Skeletal muscle satellite cell (primary cell): ENCODE data around the gene BRI3.
"Not testable (repeated sequence)": the region's sequence is repeated elsewhere in the genome, so short reads cannot be mapped to it uniquely, and the experiment has no call there.

Experiments
- H3K27me3 ChIP-seq: 2 replicates; pipeline ENCODE4 v1.7.0; 2013; ENCODE audit warnings: low read length; ENCODE audit not compliant: control insufficient read depth, insufficient read depth
- H3K36me3 ChIP-seq: 2 replicates; pipeline ENCODE4 v1.7.0; 2013; ENCODE audit warnings: mild to moderate bottlenecking, control low read depth, low read length; ENCODE audit not compliant: insufficient read depth
- H3K4me1 ChIP-seq: 2 replicates; pipeline ENCODE4 v1.7.0; 2013; ENCODE audit warnings: low read length; ENCODE audit not compliant: control insufficient read depth, insufficient read depth
- H3K4me2 ChIP-seq: 2 replicates; pipeline ENCODE4 v1.7.0; 2013; ENCODE audit warnings: mild to moderate bottlenecking, low read length
- H3K4me3 ChIP-seq: 2 replicates; pipeline ENCODE4 v1.7.0; 2013; ENCODE audit warnings: low read length
- H3K9ac ChIP-seq: 2 replicates; pipeline ENCODE4 v1.7.0; 2013; ENCODE audit warnings: mild to moderate bottlenecking, low read depth, low read length, moderate library complexity
- H3K9me3 ChIP-seq: replicated peaks from 2 replicates; pipeline ENCODE4 v1.7.0; 2013; ENCODE audit warnings: mild to moderate bottlenecking, control low read depth, low read length

BRI3 gene

DNA sequence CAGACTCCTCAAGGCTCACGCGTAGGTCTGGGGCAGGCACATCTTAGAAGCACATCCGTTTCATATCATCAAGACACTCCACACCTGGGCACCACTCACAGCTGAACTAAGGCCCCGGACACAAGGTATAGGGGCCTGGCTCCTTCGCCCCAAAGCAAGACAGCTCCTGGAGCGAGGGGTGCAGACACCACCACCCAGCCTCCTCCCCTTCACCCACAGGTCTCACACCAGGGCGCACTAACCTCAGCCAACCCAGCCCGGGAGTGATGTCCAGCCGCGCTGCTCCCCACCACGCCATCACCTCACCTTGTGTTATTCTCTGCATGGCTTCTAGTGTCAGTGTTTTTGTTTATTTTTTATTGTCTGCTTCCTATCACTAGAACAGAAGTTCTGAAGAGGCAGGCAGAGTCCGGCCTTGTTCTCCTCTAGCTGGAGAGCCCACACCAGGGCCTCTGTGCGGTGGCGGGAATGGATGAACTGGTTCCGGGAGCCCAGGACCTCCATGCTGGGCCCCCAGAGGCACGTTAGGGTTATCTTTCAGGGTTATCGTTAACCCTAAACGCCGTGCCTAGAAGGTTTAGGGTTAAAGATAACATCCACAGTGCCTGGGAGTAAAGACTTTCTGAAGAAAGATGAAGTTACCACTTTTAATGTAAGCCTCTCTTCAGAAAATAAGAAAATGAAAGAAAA, 21.8 kb downstream of the BRI3 start:
- H3K36me3 ChIP-seq: peaks cover 3% of the 10 kb centered on the region
- no peaks in the 10 kb centered on the region for H3K4me1 ChIP-seq
- H3K4me3 ChIP-seq: no peak overlapping the region
- H3K27me3 ChIP-seq: no peaks in the 10 kb centered on the region
- H3K9me3 ChIP-seq: no peaks in the 10 kb centered on the region
- H3K9ac ChIP-seq: no peak overlapping the region
- no peak overlapping the region for H3K4me2 ChIP-seq

DNA sequence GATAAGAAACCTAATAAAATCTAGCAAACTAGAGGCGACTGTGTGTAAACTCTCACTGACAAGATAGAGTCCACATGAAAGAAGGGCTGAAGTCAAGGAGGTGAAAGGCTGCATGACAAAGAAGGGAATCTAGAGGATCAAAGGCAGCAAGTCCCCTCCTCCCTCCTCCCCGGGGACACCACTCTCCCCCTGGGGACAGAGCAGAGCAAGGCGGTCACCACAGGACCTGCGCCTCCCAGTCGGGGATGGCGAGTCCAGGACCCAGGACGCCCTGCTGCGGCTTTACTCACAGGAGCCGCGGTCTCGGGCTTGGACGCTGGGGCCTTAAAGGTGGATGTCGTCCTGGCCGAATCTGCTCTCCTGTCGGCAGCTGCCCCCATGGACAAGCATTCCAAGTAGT, 22.4 kb downstream of the BRI3 start:
- Histone ChIP-seq H3K4me1 (no peaks in the 10 kb centered on the region), H3K4me2 (no peak overlapping the region), H3K9ac (no peak overlapping the region), H3K4me3 (no peak overlapping the region), H3K27me3 (no peaks in the 10 kb centered on the region), H3K36me3 (peaks cover 3% of the 10 kb centered on the region), H3K9me3 (no peaks in the 10 kb centered on the region)

DNA sequence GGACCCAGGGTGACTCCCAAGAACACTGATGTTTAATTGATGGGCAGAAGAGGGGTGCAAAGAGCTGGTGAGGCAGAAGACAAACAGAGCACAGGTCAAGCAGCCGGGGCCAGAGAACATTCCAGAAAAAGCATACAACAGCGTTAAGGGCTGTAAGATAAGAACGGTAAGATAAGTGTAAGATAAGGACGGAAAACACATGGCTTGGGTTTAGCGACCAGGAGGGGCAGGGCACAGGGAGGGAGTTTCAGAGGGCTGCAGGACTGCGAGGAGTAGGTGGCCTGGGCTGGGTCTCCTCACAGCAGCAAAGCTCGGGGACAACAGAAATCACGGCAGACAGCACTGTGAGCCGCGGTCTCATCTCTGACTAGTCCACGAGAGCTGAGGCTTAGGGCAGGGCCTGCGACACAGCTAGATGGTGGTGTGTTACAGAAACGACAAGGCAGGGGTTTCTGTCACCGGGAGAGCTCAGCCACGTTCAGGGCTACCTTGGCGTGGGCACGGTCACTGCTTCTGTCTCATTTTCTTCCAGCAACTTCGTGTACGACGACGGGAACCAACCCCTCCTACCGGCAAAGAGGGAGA, 24.6 kb downstream of the BRI3 start:
- H3K9ac ChIP-seq: no peak overlapping the region
- no peaks in the 10 kb centered on the region for H3K9me3 ChIP-seq
- H3K27me3 ChIP-seq: no peaks in the 10 kb centered on the region
- no peak overlapping the region for H3K4me3 ChIP-seq
- H3K4me1 ChIP-seq: no peaks in the 10 kb centered on the region
- H3K4me2 ChIP-seq: no peak overlapping the region
- peaks cover 3% of the 10 kb centered on the region for H3K36me3 ChIP-seq

DNA sequence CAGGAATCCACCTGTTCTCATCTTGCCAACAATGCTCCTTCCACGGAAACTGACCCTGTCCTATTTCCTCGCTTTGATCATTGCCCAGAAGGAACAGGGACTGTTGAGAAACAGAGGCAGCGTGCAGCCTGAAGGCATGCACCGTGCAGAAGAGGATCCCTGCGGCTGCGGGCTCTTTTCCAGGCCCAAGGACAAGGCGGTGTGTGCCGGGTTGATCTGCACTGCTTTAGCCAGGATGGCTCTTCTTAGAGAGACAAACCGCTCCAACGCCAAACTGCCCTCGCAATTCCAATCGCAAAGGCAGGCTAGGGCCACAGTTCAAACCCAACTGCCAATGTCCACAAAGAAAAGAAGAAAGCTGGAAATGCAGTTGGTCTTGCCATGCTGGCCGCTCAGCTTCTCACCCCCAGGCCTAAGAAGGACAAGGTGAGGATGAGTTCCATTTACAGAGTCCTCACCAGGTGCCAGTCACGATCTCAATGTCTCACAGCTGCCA, 26.5 kb downstream of the BRI3 start:
- Histone ChIP-seq H3K9me3 (no peaks in the 10 kb centered on the region), H3K27me3 (no peaks in the 10 kb centered on the region), H3K4me2 (no peak overlapping the region), H3K36me3 (peaks cover 3% of the 10 kb centered on the region), H3K4me1 (no peaks in the 10 kb centered on the region), H3K4me3 (no peak overlapping the region), H3K9ac (no peak overlapping the region)

DNA sequence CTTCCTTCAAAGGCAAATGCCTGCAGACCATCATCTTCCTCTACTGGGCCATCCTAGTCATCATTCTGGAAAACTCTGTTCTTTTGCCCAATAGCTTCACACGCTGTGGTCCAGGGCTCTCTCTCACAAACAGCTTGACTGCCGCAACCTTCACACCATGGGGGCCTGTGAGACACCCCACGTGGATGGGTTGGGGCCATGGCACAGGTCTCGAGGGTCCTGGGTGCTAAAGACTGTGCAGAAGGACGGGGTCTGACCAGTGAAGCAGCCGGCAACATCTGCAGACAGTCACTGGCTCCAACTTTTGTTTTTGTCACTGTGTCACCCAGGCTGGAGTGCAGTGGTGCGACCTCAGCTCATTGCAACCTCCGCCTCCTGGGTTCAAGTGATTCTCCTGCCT, 28.1 kb downstream of the BRI3 start:
- H3K9me3 ChIP-seq: no peaks in the 10 kb centered on the region
- H3K9ac ChIP-seq: no peak overlapping the region
- H3K4me2 ChIP-seq: no peak overlapping the region
- H3K4me3 ChIP-seq: no peak overlapping the region
- peaks cover 3% of the 10 kb centered on the region for H3K36me3 ChIP-seq
- no peaks in the 10 kb centered on the region for H3K4me1 ChIP-seq
- no peaks in the 10 kb centered on the region for H3K27me3 ChIP-seq

DNA sequence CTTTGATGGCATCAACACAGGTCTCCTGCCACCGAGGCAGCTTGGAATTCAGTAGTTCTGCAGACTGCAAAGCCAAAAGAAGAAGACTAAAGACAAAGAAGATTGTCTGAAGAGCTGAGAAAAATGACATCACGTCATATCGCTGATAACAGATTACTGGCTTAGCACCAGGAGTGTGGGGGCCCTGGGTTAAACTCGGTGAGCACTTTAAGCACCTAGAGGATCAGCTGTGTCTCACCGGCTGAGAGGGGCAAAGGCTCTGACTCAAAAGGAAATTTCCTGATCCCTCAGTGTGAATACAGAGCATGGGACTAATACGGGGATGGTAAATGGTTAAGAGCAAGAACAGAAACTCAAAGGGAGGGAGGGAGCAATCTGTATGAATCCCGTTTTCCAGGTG, 30.7 kb downstream of the BRI3 start:
- H3K4me2 ChIP-seq: no peak overlapping the region
- H3K4me1 ChIP-seq: no peaks in the 10 kb centered on the region
- H3K36me3 ChIP-seq: peaks cover 3% of the 10 kb centered on the region
- no peak overlapping the region for H3K4me3 ChIP-seq
- no peaks in the 10 kb centered on the region for H3K27me3 ChIP-seq
- no peak overlapping the region for H3K9ac ChIP-seq
- H3K9me3 ChIP-seq: no peaks in the 10 kb centered on the region

DNA sequence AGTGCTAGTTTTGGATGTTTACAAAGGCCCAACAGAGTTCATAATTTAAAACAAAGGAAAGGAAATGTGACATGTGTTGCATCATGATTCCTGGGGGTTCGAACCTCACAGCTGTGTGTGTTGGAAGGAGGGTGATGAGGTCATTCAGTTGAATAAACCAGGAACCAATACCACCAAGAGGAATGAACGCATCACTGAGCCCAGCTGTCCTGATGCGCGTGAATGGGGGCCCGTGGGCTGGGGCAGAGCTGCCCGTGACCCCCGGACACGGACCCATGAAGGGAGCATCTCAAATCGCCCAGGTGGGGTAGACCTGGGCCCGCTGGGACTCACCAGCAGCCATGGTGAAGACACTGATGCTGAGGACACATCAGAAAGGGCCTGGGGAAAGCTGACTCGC, 33.0 kb downstream of the BRI3 start:
- no peak overlapping the region for H3K4me3 ChIP-seq
- H3K4me1 ChIP-seq: no peaks in the 10 kb centered on the region
- no peak overlapping the region for H3K9ac ChIP-seq
- no peak overlapping the region for H3K4me2 ChIP-seq
- no peaks in the 10 kb centered on the region for H3K27me3 ChIP-seq
- H3K36me3 ChIP-seq: no peaks in the 10 kb centered on the region
- H3K9me3 ChIP-seq: no peaks in the 10 kb centered on the region

DNA sequence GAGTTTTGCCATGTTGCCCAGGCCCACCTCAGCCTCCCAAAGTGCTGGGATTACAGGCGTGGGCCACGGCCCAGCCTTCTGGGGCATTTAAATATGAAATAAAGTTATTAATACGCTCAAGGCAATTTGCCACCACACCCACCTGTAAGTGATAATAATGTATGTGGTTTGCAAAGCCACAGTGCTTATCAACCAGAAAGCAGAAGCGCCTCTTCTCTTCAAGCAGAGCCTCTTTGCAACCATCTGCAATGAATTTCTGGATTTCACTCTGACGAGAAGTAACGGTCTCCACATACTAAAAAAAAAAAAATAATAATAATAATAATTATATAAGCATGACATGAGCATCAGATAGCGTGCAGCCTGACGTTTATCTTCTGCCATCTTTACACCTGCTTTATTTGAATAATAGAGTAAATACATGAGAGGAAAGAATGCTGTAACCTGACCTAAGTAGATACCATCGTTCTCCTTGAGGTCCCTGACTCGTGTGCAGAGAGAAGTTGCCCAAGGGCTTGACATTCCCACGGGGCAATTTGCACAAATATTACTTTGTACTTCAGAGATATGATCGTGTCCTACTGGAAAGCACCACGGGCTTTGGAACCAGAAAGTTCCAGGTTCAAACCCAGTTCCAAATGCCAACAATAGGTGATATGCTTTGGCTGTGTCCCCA, 34.0 kb downstream of the BRI3 start:
- Histone ChIP-seq H3K4me3 (no peak overlapping the region), H3K4me1 (no peaks in the 10 kb centered on the region), H3K9me3 (no peaks in the 10 kb centered on the region), H3K36me3 (no peaks in the 10 kb centered on the region), H3K9ac (no peak overlapping the region), H3K27me3 (no peaks in the 10 kb centered on the region), H3K4me2 (no peak overlapping the region)

DNA sequence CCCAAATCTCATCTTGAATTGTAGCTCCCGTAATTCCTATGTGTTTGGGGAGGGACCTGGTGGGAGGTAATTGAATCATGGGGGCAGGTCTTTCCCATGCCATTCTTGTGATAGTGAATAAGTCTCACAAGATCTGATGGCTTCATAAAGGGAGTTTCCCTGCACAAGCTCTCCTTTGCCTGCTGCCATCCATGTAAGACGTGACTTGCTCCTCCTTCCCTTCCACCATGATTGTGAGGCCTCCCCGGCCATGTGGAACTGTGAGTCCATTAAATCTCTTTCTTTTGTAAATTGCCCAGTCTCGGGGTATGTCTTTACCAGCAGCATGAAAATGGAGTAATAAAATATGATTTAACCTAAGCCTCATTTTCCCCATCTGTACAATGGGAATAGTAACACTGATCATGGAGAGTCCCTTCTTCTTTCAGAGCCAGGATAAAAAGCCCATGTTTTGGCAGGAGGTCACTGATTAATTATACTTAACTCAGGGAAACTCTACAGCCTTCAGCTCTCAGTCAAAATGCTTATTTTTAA, 34.6 kb downstream of the BRI3 start:
- H3K4me1 ChIP-seq, H3K36me3 ChIP-seq, H3K27me3 ChIP-seq, H3K4me2 ChIP-seq, H3K9ac ChIP-seq, H3K4me3 ChIP-seq, H3K9me3 ChIP-seq: not testable (repeated sequence)

DNA sequence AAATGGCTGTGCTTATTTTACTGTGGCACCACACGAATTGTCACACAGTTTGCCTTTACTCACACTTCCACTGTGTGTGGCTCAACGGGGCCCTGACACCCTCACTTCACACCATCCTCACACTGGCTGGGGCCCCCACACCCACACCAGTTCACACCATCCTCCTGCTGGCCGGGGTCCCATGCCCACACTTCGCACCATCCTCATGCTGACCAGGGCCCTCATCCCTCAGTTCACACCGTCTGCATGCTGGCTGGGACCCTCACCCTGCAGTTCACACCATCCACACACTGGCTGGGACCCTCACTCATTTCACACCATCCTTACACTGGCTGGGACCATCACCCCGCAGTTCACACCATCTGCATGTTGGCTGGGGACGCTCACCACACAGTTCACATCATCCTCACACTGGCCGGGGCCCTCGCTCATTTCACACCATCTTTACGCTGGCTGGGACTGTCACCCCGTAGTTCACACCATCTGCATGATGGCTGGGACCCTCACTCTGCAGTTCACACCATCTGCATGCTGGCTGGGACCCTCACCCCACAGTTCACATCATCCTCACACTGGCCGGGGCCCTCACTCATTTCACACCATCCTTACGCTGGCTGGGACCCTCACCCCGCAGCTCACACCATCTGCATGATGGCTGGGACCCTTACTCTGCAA, 36.0 kb downstream of the BRI3 start:
- H3K36me3 ChIP-seq: no peaks in the 10 kb centered on the region
- H3K4me3 ChIP-seq: no peak overlapping the region

DNA sequence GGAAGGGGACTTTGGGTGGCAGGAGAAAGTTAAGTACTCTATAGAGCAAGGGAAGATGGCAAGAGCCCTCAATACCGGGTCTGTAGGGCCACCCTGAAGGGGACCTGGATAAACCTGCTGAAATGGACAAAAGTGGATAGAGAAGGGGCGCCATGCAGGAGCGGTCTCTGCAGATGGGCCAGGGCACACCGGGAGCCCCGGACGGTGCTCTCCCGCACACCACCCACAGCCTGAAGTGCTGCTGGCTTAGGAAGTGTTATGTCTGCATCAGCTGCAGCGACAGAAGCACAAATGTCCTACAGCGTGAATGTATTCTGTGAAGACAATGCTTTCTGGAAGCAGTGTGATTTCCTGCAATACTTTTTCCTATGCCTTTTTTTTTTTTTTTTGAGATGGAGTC, 37.7 kb downstream of the BRI3 start:
- Histone ChIP-seq H3K4me1 (peaks cover 6% of the 10 kb centered on the region), H3K4me3 (no peak overlapping the region), H3K4me2 (no peak overlapping the region), H3K9ac (no peak overlapping the region), H3K27me3 (peaks cover 12% of the 10 kb centered on the region), H3K36me3 (no peaks in the 10 kb centered on the region), H3K9me3 (no peaks in the 10 kb centered on the region)

More for the DNA sequence above, 36.0 kb downstream of the BRI3 start:
- no peak overlapping the region for H3K9ac ChIP-seq
- H3K27me3 ChIP-seq: peaks cover 3% of the 10 kb centered on the region
- no peaks in the 10 kb centered on the region for H3K4me1 ChIP-seq
- no peaks in the 10 kb centered on the region for H3K9me3 ChIP-seq
- no peak overlapping the region for H3K4me2 ChIP-seq
